COLO668 (cell line): ENCODE results near the gene PID1.

Source experiments
- DNase-seq: peaks from one replicate; lab custom pipeline; 2025; ENCODE audit not compliant: unreplicated experiment; lab: John Stamatoyannopoulos, UW

The PID1 gene

DNA sequence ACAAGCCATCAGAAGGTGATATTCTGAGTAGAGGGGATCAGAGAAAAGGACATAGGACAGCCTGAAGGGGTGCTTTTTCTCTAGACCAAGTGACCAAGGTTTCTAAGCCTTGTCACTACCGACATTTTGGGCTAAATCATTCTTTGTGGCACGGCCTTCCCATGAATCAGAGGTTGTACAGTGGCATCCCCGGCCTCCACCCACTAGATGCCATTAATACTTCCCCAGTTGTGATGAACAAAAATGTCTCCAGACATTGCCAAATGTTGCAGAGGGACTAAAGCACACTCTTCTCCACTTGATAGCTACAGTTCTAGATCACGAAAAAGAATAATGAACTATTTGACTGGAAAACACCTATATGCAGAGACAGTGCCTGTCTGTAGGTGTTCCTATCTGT is 143.6 kb downstream of the PID1 start:
- DNase-seq: no peak

DNA sequence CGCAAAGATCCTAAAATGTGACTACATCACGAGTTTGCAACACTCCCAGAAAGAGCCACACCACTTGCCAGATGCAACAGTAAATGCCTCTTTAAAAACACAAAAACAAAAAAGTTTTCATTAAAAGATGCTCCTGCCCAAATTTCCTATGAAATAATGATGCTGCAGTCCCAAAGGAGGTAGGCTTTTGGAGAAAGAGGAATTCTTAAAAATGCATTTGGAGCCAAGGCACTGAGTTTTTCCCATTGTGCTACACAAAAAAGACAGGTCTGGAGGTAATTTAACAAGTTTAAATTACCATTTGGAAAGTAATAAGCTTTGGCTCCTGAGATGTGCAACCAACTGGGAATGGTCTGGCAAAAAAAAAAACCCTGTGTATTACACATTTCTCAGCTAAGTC is 145.0 kb downstream of the PID1 start:
- no peak for DNase-seq

DNA sequence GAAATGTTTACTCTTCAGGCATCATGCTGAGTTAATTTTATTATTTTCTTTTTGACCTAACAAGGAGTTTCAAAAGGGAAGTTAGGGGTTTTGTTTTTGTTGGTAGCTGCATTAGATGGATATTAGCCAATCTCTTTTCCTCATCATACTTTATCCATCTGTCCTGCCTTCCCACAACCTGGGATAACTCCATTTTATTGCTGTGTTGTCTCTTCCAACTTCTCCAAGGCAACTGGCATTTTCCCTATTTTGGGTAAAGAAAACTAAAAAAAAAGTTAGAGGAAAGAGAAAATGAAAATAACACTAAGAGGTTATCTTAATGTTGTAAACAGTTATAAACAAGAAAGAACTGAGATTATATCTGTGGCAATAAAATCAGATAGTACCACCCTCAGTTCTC is 147.0 kb downstream of the PID1 start:
- DNase-seq: no peak

DNA sequence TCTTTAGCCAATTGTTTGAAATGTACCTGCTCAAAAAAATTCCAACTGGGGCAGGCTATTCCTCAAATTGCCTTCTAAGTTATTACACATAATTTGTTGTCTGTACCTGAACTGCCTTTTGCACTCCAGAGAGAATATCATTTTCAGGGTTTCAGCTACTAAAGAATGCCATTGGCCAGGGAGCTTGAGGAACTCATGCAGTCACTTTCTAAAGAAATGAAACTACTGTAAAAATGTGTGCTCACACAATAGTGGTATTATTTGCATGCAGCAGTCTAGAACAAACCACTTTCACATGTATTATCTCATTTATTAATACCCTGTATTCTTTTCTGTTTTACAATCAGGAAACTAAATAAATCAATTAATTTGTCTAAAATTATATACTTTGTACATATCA is 152.2 kb downstream of the PID1 start:
- no peak for DNase-seq

DNA sequence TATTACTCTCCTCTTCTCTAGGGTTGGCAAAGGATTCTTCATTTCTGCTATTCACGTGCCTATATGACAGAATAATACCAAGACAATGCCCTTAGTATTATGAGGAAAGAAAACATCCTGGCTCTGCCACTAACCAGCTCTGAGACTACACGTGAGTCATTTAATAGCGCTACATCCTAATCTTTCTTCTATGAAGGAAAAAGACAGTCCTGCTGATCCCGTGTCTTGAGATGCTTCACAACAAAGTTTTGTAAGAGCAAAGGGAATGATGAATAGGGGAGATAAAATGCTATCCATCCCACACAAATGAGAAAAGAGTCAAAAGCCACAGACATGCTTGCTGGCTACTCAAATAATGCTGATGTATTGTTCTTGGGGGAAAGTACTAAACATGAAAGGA is 152.8 kb downstream of the PID1 start:
- no peak for DNase-seq

DNA sequence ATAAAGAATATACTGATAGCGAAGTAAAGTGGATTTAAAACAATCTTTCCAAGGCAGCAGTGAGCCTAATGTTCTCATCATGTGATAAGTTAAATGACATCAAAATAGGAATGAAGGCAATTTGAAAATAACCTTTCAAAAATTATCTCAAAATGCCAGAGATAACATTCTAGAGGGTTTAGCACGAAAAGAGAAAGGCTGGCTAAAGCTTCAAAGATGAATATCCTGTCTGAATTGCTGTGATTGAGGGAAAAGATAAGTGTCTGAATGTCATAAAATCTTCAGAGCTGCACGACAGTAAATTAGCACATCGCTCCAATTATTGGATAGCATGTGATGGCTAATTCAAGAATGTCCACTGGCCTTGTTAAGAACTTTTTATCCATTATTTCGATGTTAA is 159.3 kb downstream of the PID1 start:
- no peak for DNase-seq

DNA sequence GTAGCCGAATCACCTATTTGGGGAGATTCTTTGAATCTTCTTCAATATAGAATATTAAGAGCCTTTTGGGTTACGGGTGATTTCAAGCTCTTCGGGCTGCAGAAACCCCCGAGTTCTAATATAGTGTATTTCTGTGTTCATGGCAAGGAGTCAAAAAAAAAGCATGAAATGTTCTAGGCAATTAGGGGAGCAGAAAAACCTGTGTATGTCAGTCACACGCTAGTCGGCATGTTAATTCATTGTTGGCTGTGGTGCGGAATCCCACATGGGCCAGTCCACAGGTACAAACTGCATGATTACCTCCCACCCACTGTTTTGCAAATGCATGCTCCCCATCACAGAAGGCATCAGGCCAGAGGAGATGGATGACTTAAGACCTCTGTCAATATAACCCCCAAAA is 161.9 kb downstream of the PID1 start:
- no peak for DNase-seq

DNA sequence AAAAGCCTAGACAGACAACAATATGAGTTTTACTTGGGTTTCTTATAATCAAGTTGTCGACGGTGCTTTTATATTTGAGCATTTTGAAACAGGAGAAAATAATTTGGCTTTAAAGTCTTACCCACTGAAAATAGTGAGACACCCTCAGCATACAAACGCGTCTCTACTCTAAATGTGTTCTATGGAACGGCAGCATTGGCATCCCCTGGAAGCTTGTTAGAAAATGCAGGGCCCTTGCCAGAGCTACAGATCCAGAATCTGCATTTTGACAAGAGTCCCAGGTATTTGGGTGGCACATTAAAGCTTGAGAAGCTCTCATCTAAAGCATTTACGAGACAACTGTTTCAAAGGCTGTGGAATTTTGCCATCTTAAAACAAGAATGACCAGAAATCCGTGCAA is 163.5 kb downstream of the PID1 start:
- no peak for DNase-seq

DNA sequence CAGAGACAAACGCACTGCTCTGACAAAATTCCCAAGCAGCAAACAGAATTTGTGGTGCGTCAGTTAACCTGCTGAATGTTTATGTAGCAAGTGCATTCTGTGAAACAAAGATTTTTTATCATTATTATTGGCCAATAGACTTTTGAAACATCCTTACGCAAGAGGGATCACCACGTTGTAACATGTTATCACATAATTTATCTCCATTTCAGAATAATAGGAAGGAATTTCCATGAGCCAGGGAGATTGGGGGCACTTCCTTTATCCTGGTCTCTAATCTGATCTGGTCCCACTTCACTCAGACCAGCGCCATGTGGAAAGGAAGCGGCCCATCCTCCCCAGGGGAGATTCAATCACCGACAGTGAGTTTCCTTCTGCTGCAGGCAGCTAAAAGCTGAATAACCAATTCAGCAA is 166.1 kb downstream of the PID1 start:
- no peak for DNase-seq

DNA sequence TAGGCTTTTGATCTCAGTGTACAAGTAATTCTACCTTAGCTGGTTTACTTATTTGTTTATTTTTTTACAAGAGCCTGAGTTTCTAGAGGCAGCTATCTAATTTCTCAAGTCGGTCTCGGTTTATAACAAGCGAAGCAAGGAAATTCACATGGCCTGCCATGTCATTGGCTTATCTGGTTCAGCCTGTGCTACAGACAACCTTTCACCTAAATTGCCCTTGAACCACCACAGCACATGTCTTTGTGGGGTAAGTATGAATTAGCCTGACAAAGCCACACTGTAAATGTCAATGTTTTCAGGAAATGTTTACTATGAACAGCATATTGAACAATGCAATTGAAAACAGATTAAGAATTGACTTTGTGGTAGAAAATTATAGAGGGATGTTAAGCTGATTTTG is 167.1 kb downstream of the PID1 start:
- no peak for DNase-seq

DNA sequence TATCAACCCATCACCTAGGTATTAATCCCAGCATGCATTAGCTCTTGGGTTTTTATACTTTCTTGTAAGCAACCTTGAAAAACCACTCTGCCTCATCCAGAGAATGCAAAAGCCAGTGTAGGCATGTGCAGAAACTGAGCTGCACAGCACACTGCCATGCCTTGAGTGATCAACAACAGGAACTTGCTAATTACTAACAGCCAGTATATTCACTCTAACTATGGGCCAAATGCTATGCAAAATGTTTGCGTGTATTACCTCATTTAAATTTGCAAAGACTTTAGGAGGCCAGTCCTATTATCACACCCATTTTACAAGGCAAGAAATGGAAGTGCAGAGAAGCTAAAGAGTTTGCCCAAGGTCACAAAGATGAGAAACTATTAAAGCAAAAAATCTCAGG is 169.8 kb downstream of the PID1 start:
- DNase-seq: no peak

DNA sequence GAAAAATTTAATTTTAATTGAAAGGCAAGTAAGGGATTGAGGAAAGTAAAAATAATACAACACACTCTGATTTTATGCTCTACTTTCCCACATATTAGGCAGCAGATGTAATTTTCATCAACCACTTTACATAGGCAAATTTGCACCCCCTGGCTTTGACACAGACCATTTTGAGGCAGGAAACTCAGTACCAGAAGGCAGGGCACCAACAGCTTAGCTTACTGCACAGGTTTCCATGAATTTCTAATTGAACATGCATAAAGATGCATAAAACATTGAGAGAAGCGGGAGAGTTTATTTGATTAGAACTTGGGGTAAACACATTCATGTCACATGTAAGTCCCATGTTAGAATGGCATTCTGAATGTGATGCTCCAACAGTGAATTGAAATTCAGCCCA is 171.9 kb downstream of the PID1 start:
- DNase-seq: no peak

DNA sequence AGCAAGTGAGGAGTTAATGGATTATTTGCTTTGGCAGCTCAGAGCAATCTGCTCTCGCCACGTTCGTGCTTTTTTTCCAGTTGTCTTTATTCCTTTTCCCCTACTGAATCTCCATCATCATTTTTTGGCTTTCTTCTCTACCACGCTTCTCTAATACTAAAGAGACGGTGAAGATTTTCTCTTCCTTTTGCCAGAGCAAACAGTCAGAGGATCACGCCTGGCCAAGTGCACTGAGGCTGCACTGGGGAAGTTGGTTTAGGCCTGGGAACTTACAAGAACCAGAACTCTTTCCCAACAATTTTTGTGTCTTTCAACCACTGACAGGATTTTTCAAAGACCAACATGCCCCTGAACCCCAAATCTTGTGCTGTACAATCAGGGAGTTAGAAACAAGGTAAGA is 172.3 kb downstream of the PID1 start:
- DNase-seq: no peak

DNA sequence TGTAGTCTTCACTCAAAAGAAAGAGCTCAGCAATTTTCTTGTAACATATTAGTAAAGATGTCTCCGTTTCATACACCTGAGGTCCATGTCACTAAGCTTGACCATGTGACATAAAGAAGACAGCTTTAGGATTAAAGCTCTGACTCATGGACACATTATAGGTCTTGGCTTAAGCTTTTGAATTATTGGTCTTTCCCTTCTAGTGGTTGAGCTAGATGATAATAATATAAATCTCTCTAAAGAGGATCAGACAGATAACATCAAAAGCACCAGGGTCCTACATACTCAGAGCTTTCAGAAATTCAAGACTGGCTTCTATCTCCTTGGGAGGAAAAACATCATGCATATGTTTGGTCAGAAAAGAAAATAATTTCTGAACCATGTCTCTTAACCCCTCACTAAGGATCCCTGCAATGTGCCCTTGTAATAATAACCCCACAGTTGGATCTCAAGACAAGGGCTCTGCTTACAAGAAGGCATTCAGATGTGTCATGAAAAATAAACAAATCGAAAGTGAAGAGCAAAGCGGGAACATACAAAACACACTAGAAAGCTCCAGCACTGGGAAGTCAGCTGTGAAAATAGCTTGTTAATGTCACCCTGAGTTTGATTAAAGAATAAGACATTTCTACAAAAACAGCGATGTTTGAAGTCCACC is 174.5 kb downstream of the PID1 start:
- no peak for DNase-seq

DNA sequence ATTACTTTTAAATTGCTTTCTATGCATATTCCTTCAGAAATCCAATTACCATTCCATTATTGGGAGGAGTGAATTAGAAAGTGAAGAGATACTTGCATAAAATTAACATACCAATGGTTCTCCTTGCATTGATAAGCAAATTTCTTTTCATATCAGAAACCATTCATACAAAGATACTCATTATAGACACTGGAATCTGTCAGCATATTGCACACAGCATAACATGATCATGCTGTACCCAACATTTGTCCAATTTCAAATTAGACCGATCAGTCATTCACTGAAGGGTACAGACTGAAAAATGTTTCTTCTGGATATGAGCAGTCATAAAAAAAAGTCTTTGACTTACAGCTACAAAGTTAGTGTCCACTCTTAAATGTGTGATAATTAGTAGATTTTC is 175.6 kb downstream of the PID1 start:
- no peak for DNase-seq

DNA sequence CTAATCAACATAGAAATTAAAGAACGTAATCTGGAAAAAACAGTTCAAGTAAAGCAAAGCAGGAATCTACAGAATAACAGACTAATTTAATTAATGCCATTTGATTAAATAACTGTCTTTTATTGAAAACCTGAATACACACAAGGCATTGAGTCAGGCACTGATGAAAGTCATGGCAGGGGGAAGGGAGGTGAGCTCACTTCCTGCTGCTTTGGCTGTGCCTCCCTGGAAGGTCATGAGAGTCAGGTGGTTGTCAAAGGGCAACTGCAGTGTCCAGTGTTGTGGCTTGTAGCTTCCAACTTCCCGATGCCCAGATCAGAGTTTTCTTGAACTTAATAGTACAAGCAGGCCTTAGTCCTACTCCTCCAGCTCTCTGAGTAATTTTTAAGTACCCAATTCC is 180.9 kb downstream of the PID1 start:
- no peak for DNase-seq

DNA sequence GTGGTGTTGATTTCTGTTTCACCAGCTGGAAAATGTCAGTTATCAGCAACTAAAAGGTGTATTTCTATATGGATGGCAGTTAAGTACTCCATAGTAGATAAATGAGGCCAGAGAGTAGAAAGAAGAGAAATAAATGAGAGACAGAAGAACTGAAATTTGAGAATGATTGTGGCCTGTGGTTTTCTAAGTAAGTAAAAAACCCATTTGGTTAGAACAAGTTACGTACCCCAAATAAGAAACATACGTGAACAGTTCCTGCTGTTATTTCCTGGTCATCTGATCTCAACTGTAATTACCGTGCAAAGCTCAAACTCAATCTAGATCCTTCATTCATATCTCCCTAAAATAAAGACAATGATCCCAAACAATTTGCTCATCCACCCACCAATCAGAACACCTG is 181.3 kb downstream of the PID1 start:
- no peak for DNase-seq

DNA sequence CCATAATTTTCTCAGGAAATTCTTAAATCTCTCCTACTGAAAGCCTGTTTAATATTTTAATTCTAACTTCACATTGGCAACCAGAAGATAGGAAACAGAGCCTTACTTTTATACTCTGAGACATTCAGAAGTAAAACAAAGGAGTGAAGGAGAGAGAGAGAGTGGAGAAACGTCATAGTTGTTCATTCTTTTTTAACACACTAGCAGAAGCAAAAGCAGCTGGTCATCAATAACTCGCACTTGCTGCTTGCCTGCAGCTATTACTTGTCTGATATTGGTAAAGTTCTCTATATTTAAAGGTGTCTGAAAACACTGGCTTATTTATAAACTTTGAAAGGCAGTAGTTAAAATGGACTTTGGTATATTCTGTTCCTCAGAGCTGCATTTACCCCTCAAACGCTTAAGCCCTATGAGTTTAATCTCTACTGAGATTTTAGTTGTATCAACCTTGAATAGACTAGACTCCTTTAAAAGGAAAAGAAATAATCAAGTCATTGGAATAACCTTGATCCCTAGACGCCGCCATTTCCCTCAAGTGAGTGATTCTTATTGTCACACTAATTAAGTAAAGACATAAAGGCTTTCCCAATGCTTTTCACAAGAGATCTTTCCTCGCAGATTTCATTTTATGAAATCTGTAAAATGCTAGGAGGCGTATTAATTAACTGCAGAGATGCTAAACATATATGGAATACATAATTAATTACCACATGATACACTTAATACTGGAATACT is 182.0 kb downstream of the PID1 start:
- DNase-seq: no peak

DNA sequence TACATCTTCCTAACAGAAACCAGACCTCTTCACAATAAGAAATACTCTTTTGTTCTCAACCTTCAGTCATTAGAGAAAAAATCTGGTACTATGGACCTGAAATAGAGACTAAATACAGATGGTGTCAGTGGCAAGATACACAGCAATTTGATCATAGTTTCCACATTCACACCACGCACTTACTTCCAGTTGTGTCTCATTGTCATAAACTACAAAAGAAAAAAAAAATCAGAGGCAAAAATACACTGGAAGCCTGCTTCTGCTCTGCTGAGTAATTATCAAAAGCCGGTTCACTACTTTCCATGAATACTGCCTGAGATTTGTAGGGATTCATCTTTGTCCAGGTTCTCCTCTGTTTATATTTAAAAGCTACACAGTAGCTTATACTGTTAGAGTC is 182.6 kb downstream of the PID1 start:
- no peak for DNase-seq

DNA sequence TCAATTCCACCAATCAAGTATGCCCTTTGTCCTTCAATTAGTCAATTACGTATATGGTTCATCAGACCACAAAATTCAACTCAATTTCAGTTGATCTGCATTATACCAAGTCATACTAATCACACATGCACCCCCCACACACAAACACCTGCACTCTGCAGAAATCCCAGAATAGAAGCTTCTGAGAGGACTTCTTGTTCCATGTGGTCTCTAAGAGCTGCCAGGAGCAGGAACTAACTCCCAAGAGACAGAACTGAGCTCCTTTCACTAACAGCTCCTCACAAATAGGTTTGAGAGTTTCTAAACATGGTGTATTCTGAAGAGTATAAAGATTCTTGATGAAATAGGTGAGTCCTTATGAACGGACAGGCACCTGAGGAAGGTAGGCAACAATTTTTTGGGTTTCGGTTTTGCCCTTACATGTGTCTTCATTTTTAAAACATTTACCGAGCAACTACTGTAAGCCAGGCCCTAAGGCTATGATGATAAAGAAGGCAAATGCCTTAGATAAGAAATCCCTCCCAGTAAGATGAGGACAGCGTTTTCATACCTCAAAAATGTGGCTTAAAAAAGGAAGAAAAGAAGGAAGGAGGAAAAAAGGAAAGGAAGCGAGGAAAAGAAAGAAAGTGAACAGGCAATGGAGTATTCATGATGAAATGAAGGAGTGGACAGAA is 183.1 kb downstream of the PID1 start:
- no peak for DNase-seq

DNA sequence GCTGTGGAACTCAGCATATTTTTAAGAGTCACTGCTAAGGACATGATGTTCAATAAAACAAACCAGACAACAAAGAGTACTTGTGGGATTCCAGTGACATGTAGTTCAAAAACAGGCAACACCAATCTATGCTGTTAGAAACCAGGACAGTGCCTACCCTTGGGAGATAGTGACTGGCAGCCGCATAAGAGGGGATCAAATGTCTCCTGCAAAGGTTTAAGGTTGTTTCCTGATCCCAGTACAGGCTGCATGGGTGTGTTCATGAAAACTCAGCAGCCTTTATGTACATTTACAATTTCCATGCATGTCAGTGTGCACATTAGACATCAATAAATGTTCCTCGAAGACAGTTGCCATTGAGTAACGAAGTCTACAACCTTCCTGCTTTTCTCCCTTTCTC is 183.8 kb downstream of the PID1 start:
- no peak for DNase-seq

DNA sequence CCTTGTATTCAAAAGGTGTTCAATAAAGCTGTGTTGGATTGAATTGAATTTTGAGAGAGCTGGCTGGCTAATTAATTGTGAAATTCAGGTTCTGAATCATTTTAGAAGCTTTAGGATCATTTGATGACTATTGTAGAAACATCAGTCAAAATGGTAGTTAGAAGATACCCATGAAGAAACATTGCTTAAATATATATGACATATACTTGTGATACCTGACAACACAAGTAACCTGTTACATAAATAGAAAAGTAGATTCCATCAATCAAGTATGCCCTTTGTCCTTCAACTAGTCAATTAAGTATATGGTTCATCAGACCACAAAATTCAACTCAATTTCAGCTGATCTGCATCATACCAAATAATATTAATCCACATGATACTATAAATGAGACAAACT is 185.6 kb downstream of the PID1 start:
- DNase-seq: no peak

DNA sequence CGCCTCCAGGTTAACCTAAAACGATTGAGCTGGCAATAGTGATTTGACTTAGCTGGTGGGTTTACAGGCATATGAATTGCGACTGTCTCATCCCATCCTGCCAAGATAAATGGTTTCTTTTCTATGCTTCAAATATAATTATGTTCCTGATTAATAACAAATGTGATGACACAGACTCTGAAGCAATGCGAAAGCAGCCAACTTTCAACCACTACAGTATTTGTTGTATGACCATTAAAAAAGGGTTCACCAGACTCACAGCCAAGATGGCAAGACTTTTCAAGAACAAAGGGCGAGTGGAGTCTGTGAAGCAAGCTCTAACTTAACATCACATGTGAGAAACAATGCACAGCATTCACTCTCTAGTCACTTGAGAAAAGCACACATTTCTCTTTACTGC is 186.6 kb downstream of the PID1 start:
- DNase-seq: no peak
